Uterus (tissue), 4 donors: ENCODE results near the gene MAPK6. TPM values are rescaled to one million over a fixed set of nuclear protein-coding genes. Genes with fewer than 3 reads are reported as not detected.

ENCODE experiments used
- DNase-seq, 2 donors: peaks; one replicate each; pipeline ENCODE4 v3.0.0-alpha.2; 2019 to 2020
- H3K27ac ChIP-seq, 2 donors: fragments of 200-600 bp; sonication (generic); 1 replicate in 1 of 2; 2 replicates in 1 of 2; pipeline ENCODE4 v1.5.1; 2016 to 2018
- H3K27me3 ChIP-seq, 2 donors: fragments of 200-600 bp; sonication (generic); one replicate each; pipeline ENCODE4 v1.5.1; 2018 to 2019; ENCODE audit warnings: control low read depth in 1 of 2
- H3K36me3 ChIP-seq, 2 donors: fragments of 200-600 bp; sonication (generic); one replicate each; pipeline ENCODE4 v1.5.1; 2019; ENCODE audit warnings: control low read depth in 1 of 2
- H3K4me1 ChIP-seq, 2 donors: fragments of 200-600 bp; sonication (generic); one replicate each; pipeline ENCODE4 v1.5.1; 2018 to 2019; ENCODE audit warnings: control low read depth in 1 of 2
- H3K4me3 ChIP-seq, 2 donors: fragments of 200-600 bp; sonication (generic); 1 replicate in 1 of 2; 2 replicates in 1 of 2; pipeline ENCODE4 v1.5.1; 2018 to 2019; ENCODE audit warnings: mild to moderate bottlenecking in 1 of 2
- H3K9me3 ChIP-seq, 2 donors: fragments of 200-600 bp; sonication (generic); one replicate each; pipeline ENCODE4 v1.5.1; 2019; ENCODE audit warnings: control low read depth in 1 of 2
- POLR2A ChIP-seq, 2 donors: fragments of 450-650 bp; IDR thresholded peaks; one replicate each; pipeline ENCODE4 v1.6.1; 2016; ENCODE audit warnings: antibody characterized with exemption in 2 of 2, mild to moderate bottlenecking in 1 of 2, moderate library complexity in 1 of 2
- intact Hi-C: fragments of 100-400 bp; cut with DNase I; formaldehyde crosslinking; loops from one replicate; pipeline ENCODE4 v1.15.1; 2023; ENCODE audit warnings: low total_unique reads
- total RNA-seq, 4 donors: library from RNA; depleted of rRNA in 3 of 4; stranded (reverse); fragments of >200 nt in 3 of 4; gene quantifications; one replicate each; pipeline versions ENCODE4 v1.1.0 to v1.2.4, GENCODE V29; 2014 to 2023
- TF ChIP-seq, protein P1 (sequence below), 4 experiments: fragments of 200-600 bp in 2 of 4; fragments of 450-650 bp in 2 of 4; sonication (generic) in 2 of 4; IDR thresholded peaks; one replicate each; pipeline ENCODE4 v1.5.1; 2016 to 2019; ENCODE audit warnings: antibody characterized with exemption in 4 of 4, mild to moderate bottlenecking in 2 of 4, moderate library complexity in 1 of 4
- donor health status: DM: yes; HTN: yes; CAD: no.

Gene MAPK6
- total RNA-seq, 4 donors from 2014 or later, result 11.5 to 47.1 (median 30.0) TPM

DNA sequence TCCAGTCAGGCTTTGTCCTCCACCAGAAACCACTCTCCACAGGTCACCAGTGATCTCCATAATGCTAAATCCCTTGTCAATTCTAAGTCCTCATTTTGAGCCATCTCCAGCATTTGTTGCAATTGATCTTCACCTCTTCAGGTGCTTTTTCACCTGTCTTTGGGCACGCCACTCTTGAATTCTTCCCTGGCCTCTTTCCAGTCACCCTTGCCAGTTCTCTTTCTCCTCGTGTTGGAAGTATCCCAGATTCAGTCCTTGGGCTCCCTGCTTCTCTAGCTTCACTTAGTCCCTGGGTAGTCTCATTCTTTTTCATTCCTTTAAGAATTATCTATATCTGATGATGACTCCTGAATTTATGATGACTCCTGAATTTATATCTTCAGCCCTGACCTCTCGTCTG, 37.5 kb downstream of the MAPK6 start:
- TF ChIP-seq POLR2A (IDR thresholded peaks at IDR 0.05), result no peak
- TF ChIP-seq, protein P1, sequence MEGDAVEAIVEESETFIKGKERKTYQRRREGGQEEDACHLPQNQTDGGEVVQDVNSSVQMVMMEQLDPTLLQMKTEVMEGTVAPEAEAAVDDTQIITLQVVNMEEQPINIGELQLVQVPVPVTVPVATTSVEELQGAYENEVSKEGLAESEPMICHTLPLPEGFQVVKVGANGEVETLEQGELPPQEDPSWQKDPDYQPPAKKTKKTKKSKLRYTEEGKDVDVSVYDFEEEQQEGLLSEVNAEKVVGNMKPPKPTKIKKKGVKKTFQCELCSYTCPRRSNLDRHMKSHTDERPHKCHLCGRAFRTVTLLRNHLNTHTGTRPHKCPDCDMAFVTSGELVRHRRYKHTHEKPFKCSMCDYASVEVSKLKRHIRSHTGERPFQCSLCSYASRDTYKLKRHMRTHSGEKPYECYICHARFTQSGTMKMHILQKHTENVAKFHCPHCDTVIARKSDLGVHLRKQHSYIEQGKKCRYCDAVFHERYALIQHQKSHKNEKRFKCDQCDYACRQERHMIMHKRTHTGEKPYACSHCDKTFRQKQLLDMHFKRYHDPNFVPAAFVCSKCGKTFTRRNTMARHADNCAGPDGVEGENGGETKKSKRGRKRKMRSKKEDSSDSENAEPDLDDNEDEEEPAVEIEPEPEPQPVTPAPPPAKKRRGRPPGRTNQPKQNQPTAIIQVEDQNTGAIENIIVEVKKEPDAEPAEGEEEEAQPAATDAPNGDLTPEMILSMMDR (IDR thresholded peaks at IDR 0.05), result no peak
- no peak for DNase-seq
- Histone ChIP-seq H3K4me1 (no peaks in the 10 kb centered on the region), H3K27ac (no peak overlapping the region), H3K9me3 (no peaks in the 10 kb centered on the region), H3K4me3 (no peak overlapping the region), H3K27me3 (no peaks in the 10 kb centered on the region), H3K36me3 (no peaks in the 10 kb centered on the region)
- intact Hi-C loops, result no loop called here

DNA sequence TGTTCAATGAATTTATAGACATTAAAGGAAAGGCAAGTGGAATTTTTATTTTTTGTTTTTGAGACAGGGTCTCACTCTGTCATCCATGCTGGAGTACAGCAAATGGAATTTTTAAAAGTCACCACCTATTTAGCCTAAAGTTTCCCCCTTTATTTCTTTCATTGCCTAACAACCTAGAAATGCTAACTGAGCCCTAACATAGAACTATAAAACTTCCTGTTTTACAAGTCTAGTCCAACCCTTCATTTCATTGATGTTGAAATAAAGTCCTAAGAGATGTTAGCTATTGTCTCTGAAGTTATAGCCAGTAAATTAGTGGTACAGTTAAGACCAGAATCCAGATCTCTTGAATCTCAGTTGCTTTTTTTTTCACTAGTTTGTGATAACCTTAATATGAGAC, 39.0 kb downstream of the MAPK6 start:
- intact Hi-C loops, result no loop called here
- Histone ChIP-seq H3K27me3 (no peaks in the 10 kb centered on the region), H3K36me3 (no peaks in the 10 kb centered on the region), H3K9me3 (no peaks in the 10 kb centered on the region), H3K4me3 (no peak overlapping the region), H3K4me1 (no peaks in the 10 kb centered on the region), H3K27ac (no peak overlapping the region)
- no peak for TF ChIP-seq POLR2A (IDR thresholded peaks at IDR 0.05)
- TF ChIP-seq, protein P1 (IDR thresholded peaks at IDR 0.05), result no peak
- DNase-seq, result no peak

DNA sequence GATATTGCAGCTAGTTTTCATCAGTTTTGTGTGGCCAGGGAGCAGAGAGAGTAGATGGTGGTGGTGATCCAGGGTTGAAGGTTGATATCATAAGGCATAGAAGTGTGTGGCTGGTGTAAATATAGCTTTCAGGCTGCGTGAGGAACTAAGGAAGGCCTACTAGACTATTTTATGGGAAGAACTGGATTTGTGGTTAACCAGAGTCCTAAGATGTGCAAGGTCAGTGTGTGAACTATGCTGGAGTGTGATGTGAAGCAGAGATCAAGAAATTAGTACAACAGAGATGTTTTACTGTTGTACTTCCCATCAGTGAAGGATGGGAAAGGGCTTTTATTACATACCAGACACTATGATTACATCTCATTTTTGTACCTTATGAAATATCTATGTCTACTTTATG, 41.5 kb downstream of the MAPK6 start:
- H3K9me3 ChIP-seq, result no peaks in the 10 kb centered on the region
- H3K27me3 ChIP-seq, result no peaks in the 10 kb centered on the region
- H3K4me1 ChIP-seq, result no peaks in the 10 kb centered on the region
- H3K4me3 ChIP-seq, result no peak overlapping the region
- intact Hi-C loops, result no loop called here
- H3K36me3 ChIP-seq, result no peaks in the 10 kb centered on the region
- DNase-seq, result no peak
- no peak overlapping the region for H3K27ac ChIP-seq
- TF ChIP-seq, protein P1 (IDR thresholded peaks at IDR 0.05), result no peak
- no peak for TF ChIP-seq POLR2A (IDR thresholded peaks at IDR 0.05)

DNA sequence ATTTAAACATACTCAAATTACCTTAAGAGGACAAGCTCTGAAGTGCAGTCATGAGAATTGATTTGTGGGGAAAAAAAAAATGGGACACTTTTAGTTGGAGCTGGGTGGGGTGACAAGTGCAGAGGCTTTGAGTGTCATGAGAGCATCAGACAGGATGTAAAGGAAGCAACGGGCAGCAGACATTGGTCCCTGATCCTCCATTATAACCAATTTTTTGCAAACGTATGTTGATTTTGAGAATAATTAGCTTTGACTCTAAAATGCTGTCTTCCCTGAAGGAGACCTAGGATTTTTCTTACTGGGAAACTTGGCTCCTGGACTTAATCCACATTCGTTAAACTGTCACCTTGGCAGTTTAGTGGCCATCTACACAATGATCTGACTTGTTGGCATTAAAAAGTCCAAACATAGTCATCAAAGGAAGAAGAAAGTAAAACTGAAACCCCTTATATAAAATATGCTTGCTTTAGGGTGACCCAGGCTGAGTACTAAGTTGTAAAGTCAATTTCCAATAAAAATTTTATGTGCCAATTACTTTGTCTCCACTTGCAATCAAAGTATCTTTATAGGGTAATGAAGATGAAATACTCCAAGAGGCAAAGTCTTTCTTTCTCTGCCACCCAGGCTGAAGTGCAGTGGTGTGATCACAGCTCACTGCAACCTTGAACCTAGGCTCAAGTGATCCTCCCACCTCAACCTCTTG, 48.0 kb downstream of the MAPK6 start:
- no peak for TF ChIP-seq POLR2A (IDR thresholded peaks at IDR 0.05)
- TF ChIP-seq, protein P1 (IDR thresholded peaks at IDR 0.05), result no peak
- Histone ChIP-seq H3K36me3 (no peaks in the 10 kb centered on the region), H3K4me1 (no peaks in the 10 kb centered on the region), H3K27ac (no peak overlapping the region), H3K27me3 (no peaks in the 10 kb centered on the region), H3K9me3 (no peaks in the 10 kb centered on the region), H3K4me3 (no peak overlapping the region)
- DNase-seq, result no peak
- intact Hi-C loops, result no loop called here

- no peak overlapping the region for H3K27ac ChIP-seq
- no peaks in the 10 kb centered on the region for H3K4me1 ChIP-seq
- TF ChIP-seq, protein P1 (IDR thresholded peaks at IDR 0.05), result no peak
- no peak for TF ChIP-seq POLR2A (IDR thresholded peaks at IDR 0.05)
- no peak overlapping the region for H3K4me3 ChIP-seq
- no peaks in the 10 kb centered on the region for H3K9me3 ChIP-seq
- no peaks in the 10 kb centered on the region for H3K36me3 ChIP-seq
- no peaks in the 10 kb centered on the region for H3K27me3 ChIP-seq
- intact Hi-C loops, result no loop called here
- no peak for DNase-seq
Observed at GRCh38 chr15:52067545-52067926, 48.5 kb downstream of the MAPK6 start.
